UCSD-AML1 (cell line): ENCODE measurements around the gene UBLCP1.

ENCODE experiments used
- DNase-seq: peaks from one replicate; lab custom pipeline; 2025; ENCODE audit not compliant: unreplicated experiment; lab: John Stamatoyannopoulos, UW

Gene UBLCP1

DNA sequence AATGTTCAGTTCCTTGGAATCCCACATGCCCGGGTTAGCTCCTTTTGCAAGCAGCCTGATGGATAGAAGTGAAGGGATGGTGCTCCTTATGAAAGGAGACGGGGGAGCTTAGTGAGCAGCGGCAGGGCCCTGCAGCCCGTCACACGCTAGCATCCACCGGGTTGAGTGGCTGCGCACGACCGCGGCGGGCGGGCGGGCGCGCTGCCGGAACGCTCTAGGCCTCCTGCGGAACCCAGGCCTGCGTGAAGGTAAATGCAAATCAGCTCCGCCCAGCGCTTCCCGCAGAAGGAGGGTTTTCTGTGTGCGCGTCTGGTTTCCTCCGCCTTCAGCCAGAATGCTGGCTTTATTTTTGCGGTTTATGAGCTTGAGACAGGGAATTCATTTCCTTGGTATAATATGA lies 47.4 kb downstream of the UBLCP1 start:
- no peak for DNase-seq

DNA sequence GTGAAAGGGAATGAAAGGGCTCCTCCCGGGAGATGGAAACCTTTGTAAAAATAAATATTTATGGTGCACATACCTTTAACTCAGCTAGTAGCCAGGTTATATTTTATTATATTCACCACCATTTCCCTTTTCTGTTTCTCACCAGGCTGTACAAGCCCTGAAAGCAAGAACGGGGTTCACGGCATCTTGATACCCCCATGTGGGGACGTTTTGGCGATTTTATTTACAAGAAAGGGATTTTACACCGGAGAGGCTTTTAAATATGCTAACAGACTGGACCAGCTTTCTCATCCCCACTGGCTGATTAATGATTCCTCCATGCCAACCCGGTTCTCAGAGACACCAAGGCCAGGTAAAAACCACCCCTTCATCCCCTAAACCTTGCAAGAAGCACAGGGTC lies 48.0 kb downstream of the UBLCP1 start:
- no peak for DNase-seq

DNA sequence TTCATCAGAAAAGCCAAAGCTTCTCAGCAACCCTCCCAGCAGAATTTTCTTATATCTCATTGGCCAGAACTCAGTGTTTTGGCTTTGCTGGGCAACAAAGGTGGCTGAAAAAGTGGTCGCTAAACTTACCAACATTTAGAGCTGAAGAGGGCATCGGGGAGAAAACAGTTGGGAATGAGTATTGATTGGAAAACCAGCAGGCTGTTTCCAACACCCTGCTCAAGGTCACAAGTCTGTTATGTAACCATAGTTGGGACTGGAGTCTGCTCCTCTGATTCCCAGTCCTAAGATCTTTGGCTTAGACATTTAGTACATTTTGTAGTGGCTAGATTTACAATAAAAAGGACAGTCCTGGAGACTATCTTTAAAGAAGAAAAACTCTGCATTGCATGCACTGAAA lies 50.1 kb downstream of the UBLCP1 start:
- DNase-seq: no peak

DNA sequence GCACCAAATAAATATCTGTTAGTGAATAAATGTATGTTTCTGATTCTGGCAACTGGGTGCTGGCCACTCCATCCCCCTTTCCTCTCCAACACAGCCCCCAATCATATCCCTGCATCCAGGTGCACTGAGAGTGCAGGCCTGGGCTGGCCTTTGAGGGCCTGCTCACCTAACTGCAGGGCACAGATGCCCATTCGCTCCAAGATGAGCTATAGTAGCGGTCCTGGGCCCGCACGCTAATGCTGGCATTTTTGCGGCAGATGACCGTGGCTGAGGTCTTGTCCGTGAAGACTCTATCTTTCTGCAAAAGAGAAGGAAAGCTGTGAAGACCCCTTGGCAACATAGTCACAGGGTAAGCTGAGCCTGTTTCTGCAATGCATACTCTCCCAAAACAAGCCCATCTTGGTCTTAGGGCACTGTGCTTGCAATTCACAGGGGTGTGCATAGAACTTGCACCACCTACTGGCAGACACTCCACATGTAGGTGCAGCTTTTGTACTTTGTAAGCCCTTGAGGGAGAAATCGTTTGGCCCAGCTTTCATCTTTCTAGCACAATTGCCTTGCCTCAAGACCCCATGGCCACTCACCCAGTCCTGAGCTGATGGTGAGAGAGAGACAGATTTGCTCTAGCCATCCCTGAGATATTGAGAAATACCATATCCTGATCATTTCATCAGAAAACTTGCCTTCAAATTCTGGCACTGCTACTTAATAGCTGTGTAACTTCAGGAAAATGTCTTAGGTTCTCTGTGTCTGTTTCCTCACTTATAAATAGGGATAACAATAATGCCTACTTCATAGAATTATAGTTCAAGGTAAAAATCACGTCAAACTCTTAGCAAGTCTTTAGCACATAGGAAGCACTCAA lies 53.7 kb downstream of the UBLCP1 start:
- peak; percentile 30 for DNase-seq

DNA sequence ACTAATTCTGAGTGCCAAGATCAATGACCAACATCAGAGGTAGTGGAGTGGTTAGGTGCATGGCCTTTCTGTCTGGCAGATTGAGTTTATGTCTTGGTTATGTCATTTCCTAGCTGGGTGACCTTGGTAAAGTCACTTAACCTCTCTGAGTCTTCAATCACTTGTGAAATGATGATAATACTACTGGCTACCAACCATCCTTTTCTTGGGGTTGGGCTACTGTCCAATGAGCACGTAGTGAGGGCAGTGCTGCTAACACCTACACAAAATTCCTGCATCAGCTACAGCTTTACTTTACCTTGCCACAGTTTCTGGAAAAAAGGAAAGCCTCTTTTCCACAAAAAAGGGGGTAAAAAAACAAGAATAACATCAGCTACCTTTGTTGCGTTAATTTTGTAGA lies 54.8 kb downstream of the UBLCP1 start:
- DNase-seq: no peak

DNA sequence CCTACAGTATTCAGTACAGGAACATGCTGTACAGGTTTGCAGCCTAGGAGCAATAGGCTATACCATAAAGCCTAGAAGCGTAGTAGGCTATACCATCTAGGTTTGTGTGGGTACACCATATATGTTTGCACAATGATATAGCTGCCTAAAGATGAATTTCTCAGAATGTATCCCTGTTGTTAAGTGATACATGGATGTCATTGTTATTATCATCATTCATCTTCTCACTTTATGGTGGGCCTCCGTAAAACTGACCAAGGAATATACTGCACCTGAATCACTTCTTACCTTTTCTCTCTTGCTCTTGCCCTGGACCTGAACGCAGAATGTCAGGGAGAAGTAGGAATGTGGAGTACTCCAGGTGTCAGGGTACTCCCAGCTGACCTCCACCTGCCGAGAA lies 55.4 kb downstream of the UBLCP1 start:
- DNase-seq: no peak

DNA sequence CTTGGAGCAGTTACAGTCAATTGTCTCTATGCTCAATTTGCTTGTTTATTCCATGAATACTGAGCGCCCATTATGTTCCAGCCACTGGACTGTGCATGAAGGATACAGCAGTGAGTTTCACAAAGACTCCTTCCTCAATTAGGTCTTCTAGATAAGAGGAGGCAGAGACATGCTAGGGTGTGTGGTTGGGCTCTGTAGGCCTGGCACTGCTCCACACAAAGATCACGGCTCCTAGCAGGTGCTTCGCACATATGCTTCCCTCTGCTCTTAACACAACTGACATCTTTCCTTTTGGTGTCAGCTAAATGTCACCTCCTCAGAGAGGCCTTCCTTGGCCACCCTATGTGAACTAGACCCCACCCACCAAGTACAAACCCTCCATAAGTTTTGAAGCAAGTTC lies 56.3 kb downstream of the UBLCP1 start:
- DNase-seq: no peak

DNA sequence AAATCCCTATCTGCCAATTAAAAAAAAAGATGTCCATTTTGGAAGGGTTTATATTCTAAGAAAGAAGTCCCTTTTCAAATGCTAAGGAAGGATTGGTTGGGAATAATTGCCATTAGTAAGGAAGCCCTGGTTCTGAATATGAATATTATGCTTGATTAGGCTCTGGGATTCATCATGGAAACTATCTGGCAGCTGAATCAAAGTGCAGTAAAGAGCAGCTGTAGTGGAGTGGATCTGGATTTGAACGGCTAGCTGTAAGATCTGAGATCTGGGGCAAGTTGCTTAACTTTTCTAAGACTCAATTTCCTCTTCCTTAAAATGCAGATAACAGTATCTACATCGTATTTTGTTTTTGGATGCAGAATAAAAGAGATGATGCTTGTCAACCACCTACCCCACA lies 56.7 kb downstream of the UBLCP1 start:
- DNase-seq: no peak

DNA sequence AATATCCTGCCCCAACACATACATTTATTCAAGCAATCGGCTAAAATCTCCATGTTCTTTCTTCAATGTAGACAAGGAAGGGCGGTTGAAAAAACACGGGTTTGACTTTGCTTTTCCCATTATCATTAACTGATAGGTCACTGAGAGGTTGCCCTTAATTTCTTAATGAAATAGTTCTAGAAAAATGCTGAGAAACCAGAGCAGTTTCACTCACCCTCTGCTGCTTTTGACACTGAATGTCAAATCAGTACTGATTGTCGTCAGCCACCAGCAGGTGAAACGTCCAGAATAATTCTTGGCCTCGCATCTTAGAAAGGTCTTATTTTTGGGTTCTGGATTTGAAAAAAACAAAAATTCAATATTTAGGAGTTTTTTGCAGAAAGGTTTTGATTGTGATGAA lies 59.1 kb downstream of the UBLCP1 start:
- no peak for DNase-seq

DNA sequence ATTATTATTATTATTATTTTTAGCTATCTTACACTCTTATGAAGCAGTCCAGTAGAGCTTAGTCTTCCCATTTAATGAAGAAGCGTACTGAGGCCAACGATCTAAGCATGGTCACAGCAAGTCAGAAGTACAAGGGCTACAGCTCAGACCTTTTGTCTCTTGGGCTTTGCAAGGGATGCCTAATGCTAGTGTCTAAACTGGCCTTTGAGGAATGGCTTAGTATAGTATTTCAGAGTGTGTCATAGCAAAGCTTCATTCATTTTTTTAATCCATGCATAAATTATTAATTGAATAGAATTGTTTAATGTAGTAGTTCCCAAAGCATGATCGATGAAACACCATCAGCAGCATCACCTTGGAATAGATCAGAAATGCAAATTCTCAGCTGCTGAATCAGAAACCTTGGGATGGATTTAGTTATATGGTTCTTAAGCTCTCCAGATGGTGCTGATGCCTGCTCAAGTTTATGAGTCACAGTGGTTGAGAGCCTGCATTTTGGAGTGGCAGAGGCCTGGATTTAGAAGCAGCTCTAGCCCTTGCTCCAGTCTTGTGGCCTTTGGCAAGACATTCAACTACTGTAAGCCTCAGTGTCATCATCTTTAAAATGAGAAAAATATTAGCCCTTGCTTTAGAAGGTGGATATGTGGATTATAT lies 61.1 kb downstream of the UBLCP1 start:
- DNase-seq: no peak

DNA sequence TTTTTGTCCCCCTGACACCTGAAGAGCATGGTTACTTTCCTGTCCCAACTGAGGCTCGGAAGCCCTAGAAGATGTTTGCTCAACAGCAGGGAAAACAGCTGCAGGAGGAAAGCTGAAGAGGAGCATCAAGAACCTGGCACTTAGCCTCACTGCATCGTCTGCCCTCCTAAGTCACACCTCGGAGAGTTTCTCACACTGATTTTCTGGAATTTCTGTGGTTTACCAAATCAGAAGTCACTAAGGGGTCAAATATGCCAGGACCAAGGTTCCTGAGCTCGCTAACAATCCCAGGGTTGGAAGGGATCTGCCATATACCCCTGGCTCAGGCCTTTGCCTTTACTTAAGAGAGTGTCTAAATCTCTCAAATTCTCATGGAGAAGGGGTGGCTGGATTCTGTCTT lies 61.9 kb downstream of the UBLCP1 start:
- no peak for DNase-seq

DNA sequence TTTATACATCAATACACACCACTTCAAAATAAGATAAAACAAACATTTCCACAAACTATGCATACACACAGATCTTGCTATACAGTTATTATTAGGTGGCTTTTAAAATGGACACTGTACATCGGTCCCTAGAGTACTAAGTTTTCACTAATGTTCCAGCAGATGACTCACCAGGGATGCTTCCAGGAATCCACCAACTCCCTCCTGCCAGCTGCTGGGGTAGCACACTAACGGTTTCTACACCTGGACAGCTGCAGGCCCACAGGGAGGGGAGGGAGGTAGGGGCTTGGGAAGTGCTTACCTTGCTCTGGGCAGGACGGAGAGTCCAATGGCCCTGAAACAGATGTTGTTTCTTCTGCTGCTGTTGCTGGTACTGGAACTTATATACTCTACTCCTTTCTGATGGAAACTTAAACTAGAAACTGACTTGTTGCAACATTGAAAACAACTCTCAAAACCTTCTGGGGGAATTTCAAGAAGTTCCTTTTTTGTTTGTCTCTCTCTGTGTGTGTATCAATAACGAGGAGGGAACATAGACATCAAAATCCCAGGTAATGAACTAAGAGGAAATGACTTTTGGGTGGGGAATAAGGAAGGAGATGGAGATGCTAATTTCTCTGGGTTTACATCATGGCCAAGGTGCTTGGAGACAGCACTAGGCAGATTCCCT lies 67.2 kb downstream of the UBLCP1 start, which contains the start of gene IL12B:
Gene IL12B, minus strand, starts transcription at position 357 of the 670 bp plus-strand sequence. CDS start 3,705 bp downstream, outside the sequence.
- no peak for DNase-seq

DNA sequence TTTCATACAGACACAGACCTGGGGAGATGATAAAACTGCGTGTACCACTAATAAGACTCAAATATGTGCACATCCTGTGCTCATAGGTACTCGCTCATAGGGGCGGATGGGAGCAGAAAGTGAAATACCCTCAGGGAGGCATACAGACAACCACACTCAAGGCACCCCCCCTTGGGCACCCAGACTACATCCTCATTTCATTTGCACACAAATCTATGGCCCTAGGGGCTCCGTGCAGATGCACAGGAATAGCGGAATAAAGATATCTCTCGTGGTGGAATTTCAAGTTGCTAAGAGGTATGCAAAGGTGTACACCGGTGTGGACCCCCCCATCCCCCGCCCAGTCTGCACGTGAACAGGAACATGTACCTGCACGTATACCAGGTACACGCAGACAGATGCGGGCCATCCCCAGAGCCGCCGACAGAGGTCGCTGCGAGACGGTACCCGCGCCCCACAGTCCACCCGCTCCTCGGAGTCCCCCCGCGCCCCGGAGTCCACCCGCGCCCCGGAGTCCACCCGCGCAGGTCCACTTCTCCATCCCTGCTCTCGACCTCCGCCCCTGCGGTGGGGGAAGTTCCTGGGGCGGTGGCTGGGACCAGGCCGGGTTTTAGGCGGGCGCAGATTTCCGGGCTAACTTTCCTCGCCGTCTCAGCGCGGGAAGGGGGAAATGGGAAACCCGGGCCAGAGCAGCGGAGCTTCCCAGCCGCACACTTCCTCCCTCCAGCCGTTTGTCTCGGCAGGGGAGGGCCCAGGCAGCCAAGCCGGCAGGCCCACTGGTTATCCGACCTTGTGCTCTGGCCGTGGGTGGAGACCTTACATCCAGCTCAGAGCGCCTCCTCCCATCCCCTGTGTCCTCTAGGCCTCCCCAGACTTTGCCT lies 68.2 kb downstream of the UBLCP1 start:
- DNase-seq: peak; percentile 82

DNA sequence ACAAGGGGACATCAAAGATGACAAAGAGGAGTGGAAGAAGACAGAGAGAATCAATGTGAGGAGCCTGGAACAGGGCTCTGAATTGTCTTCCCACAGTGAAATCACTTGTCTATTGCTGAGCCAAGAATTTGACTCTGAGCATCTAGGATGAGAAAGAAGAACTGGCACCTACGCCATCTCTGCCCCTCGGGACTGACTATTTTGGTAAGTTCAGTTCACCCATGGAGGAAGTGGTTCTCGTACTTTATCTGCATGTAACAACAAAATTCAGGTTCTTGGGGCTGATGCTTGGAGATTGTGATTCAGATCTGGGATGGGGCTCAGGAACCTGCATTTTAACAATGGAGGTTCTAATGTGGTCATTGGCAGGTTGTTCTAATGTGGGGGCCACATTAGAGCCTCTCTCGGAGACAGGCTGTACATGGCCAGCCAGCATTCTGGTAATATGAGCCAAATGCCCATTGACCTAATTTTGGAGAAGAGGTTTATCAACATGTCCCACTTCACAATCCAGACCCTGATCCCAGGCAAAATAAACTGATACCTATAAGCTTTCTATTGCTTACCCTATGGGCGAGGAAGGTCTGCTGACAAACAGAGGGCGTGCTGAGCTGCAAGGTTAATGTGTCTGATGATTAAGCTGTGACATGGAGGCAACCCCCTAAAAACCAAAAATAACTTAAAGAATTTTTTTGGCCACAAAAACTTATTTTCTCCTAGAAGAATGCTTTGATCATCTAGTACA lies 69.9 kb downstream of the UBLCP1 start:
- DNase-seq: no peak

DNA sequence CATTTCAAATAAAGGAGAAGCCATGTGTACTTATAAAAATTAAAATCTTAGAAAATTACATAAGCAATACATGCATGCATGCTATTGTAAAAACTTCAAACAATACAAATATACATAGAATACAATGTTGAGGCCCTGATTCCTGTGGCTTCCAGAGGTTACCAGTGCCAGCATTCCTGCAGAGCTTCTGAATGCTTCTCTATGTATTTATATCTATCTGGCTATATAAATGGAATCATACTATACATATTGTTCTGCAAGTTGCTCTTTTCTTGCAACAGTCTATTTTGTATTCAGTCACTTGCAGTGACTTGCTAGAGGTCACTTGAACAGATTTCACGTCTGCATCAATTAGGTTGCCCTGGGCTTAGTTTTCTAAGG lies 70.4 kb downstream of the UBLCP1 start:
- DNase-seq: no peak
